Dermis microvascular lymphatic vessel endothelial cell (primary cell): ENCODE data around the gene DNAJC28. TPM values are rescaled to one million over a fixed set of nuclear protein-coding genes. Genes with fewer than 3 reads are reported as not detected.

ENCODE experiments used
- total RNA-seq: library from RNA; depleted of rRNA; stranded (reverse); fragments of >200 nt; gene quantifications from 2 replicates; pipeline ENCODE4 v1.2.1, GENCODE V29; 2014

The DNAJC28 gene
- total RNA-seq, 1 donor from 2014 or later: 1.2 TPM

Other genes with a start within 250 kb of the DNAJC28 start
- gene IL10RB, start 225.3 kb downstream of the DNAJC28 start, total RNA-seq: 45.8 and 46.7 TPM in 2 replicates
- 16.4 and 22.3 TPM in 2 replicates for gene IFNAR1, start 166.7 kb downstream of the DNAJC28 start, total RNA-seq
- gene IFNGR2, start 88.3 kb downstream of the DNAJC28 start, total RNA-seq: 47.1 and 62.1 TPM in 2 replicates
- 15.0 and 18.8 TPM in 2 replicates for gene TMEM50B, start 11.7 kb downstream of the DNAJC28 start, total RNA-seq
- 53.1 and 63.9 TPM in 2 replicates for gene GART, start 50.4 kb upstream of the DNAJC28 start, total RNA-seq
- 83.2 and 132 TPM in 2 replicates for gene SON, start 51.3 kb upstream of the DNAJC28 start, total RNA-seq
- 8.7 and 11.4 TPM in 2 replicates for gene DONSON, start 97.0 kb upstream of the DNAJC28 start, total RNA-seq
- gene CRYZL1, start 150.0 kb upstream of the DNAJC28 start, total RNA-seq: 23.3 and 23.9 TPM in 2 replicates
- 46.7 and 54.4 TPM in 2 replicates for gene ITSN1, start 150.8 kb upstream of the DNAJC28 start, total RNA-seq